Measurements from ENCODE around the gene WDR48.

The WDR48 gene

GRCh38 chr3:39140341-39140971 is 88.6 kb downstream of the WDR48 start:
- no peak for DNase-seq

GRCh38 chr3:39141171-39141995 is 89.6 kb downstream of the WDR48 start:
- peak; percentile 24 for DNase-seq

GRCh38 chr3:39142067-39142466 is 90.3 kb downstream of the WDR48 start:
- DNase-seq: no peak

DNA sequence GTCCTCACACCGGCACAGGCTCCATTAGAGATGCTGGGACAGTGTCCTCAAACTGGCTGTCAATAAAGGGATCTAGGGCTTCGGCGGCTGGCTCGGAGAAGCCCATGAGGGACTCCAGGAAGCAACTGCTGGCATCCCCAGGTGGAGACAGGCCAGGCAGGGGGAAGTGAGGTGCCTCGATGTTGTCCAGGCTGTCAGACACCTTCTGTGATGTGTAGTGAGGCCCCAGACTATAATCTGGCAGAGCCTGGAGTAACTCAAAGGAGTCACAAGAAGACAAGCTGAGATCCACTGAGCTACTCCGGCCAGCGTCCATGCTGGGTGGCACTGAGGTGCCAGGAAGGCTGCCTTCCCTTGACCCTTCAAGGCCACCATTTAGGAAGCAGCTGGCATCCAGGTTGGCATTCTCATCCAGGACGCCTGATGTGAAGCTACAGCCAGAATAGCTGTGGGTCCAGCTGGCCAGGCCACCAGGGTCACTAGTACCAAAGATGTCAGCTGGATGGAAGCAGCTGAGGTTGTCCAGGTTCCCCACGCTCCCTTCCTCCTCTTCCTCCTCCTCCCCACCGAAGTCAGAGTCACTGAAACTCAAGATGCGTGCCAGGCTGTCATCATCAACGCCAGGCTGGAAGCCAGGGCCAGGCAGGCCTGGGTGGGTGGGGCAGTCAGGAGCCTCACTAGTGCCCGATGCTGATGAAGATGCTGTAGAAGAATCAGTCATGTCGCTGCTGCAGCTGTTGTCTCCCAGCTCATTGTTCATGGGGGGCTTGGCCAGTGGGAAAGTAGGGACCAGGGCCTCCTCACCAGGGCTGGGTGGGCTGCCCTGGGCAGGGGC is 91.5 kb downstream of the WDR48 start:
- DNase-seq: no peak

DNA sequence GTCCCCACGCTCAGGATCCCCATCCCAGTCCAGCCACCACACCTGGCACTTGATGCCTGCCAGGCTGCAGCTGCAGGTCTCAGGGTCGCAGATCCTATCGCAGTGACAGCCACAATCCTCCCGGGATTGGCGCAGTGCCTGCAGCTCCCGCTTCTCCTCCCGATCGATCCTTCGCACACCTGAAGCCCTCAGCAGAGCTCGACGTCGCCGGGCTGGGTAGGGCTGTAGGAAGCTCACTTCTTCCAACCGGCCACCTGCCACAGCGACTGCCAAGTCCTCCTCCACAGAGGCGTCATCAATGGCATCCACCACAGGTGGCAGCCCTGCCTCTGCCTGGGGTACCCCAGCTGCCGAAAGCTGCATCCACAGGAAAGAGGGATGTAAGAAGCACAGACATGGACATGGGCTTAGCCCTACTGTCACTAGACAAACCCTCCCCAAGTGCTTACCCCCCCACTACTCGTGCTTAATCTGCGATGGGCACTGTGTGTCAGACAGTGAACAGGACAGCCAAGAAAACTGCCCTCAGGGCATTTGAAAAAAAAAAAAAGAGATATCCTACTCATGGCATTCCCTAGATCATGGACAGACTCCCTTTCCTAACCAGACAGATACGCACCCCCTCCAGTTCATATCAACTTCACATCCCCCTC is 92.4 kb downstream of the WDR48 start:
- no peak for DNase-seq

DNA sequence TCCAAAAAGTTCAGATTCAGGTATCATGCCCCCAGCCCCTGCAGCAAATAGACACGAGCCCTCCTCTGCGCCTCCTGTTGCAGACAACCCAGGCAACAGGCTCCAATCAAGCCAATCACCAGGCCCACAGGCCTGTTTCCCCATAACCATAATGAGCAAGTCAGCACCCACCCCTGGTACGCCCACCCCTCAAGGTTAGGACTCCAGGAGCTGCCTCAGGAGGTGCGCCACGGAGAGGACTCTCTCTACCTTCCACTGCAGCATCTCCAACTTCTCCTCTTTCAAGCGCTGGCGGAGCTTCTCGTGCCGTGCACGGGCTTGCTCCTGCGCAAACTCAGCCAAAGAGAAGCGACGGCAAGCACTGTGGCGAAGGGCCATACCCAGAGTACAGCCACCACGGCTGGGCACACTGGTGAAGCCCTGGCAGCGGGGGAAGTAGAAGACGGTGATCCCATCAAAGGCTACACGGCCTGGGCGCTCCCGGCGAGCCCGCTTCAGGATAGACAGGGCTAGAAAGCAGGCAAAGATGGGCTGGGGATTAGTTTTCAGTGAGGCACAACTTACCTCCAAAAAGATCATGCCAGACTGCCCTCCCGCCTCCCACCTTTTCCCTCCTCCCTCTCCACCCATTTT is 93.0 kb downstream of the WDR48 start:
- DNase-seq: no peak

GRCh38 chr3:39146083-39146501 is 94.3 kb downstream of the WDR48 start:
- DNase-seq: no peak

Measured in RPMI8226 (cell line).